ENCODE results near the gene LSM14B.

GRCh38 chr20:62096421-62097380 lies 25.6 kb upstream of the LSM14B start:
- TF ChIP-seq, protein P1, sequence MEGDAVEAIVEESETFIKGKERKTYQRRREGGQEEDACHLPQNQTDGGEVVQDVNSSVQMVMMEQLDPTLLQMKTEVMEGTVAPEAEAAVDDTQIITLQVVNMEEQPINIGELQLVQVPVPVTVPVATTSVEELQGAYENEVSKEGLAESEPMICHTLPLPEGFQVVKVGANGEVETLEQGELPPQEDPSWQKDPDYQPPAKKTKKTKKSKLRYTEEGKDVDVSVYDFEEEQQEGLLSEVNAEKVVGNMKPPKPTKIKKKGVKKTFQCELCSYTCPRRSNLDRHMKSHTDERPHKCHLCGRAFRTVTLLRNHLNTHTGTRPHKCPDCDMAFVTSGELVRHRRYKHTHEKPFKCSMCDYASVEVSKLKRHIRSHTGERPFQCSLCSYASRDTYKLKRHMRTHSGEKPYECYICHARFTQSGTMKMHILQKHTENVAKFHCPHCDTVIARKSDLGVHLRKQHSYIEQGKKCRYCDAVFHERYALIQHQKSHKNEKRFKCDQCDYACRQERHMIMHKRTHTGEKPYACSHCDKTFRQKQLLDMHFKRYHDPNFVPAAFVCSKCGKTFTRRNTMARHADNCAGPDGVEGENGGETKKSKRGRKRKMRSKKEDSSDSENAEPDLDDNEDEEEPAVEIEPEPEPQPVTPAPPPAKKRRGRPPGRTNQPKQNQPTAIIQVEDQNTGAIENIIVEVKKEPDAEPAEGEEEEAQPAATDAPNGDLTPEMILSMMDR (IDR thresholded peaks at IDR 0.05): no peak
- TF ChIP-seq POLR2A (IDR thresholded peaks at IDR 0.05) (no peak), EP300 (IDR thresholded peaks at IDR 0.05) (no peak)

Data from suprapubic skin (tissue), 3 donors.